ENCODE measurements around the gene OR51Q1.

The OR51Q1 gene, protein sequence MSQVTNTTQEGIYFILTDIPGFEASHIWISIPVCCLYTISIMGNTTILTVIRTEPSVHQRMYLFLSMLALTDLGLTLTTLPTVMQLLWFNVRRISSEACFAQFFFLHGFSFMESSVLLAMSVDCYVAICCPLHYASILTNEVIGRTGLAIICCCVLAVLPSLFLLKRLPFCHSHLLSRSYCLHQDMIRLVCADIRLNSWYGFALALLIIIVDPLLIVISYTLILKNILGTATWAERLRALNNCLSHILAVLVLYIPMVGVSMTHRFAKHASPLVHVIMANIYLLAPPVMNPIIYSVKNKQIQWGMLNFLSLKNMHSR

DNA sequence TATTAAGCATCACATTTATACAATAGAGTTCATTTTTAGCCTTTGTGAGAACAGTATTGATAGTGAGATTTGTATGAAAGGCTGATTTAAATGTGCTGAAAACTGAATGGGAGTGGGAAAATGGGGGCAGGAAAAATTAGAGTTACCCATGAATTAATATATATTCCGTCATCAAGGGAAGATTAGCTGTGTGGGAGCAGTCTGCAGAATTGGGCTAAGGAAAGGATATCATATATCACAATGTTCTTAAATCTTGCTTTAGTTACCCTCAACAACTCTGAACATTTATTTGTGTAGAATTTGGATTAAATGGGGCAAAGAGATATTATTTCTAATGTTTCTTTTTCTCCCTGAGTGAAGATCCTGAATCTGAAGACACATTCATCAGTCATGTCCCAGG lies at the start of gene OR51Q1:
OR51Q1 (plus strand) TSS at position 301 of the 400 bp plus-strand sequence; CDS start at position 391, 90 bp downstream.
- in situ Hi-C loops (cut with HindIII; ENCODE audit: low sequenced_read_pairs): no loop called here
- no peak for DNase-seq (ENCODE audit: low read depth, low spot score)
- TF ChIP-seq, protein P1, sequence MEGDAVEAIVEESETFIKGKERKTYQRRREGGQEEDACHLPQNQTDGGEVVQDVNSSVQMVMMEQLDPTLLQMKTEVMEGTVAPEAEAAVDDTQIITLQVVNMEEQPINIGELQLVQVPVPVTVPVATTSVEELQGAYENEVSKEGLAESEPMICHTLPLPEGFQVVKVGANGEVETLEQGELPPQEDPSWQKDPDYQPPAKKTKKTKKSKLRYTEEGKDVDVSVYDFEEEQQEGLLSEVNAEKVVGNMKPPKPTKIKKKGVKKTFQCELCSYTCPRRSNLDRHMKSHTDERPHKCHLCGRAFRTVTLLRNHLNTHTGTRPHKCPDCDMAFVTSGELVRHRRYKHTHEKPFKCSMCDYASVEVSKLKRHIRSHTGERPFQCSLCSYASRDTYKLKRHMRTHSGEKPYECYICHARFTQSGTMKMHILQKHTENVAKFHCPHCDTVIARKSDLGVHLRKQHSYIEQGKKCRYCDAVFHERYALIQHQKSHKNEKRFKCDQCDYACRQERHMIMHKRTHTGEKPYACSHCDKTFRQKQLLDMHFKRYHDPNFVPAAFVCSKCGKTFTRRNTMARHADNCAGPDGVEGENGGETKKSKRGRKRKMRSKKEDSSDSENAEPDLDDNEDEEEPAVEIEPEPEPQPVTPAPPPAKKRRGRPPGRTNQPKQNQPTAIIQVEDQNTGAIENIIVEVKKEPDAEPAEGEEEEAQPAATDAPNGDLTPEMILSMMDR (IDR thresholded peaks at IDR 0.05; ENCODE audit: low read depth, low read length): no peak
- no peak within 1 kb of the TSS for H3K4me3 ChIP-seq (ENCODE audit: low read depth, low read length)

DNA sequence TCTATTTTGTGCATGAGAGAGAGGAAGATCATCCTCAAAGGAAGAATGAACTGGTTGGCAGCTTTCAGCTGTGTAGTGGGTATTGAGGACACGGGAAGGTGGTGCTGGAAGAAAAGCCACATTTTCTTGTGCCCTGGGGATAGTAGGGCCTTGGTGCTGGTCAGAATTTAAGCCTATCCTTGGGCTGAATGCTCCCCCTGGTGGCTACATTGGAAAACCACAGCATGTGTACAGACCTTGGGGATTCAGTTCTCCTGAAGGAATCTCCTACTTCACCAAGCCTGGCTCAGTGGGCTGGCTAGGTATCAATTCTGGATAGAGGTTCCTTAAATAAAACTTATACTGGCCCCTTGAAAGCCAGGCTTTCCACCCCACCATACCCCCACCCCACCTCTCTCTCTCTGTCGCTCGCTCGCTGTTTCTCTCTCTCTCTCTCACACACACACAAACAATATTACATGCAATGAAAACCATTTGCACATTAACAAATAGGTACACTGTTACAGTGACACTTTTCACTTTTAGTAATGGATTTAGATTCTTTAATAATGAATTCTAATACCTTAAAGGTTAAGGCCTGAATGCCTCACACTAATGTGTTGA lies 41.1 kb upstream of the OR51Q1 start:
- TF ChIP-seq, protein P1 (IDR thresholded peaks at IDR 0.05; ENCODE audit: low read depth, low read length): peak; percentile 88
- peak; percentile 71 for DNase-seq (ENCODE audit: low read depth, low spot score)
- in situ Hi-C loops (cut with HindIII; ENCODE audit: low sequenced_read_pairs): no loop called here
- H3K4me3 ChIP-seq (ENCODE audit: low read depth, low read length): no peak overlapping the region

DNA sequence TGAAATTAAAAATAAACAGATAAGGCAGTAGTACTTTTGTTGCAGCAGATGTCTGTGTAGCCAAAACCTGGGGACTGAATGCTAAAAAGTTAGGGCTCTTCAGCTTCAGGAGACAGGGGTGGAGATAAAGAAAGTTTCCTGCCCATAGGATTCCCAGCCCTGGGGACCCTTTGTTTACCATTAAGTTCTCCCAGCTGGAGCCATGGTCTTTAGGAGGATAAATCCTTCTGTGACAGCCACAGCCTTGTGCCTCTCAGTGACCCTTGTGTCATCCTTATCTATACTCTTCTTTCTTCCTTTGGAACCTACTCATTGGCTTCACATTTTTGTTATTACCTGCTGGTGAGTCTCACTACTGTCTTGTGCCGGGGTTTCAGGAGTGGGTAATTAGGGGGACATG lies 38.3 kb upstream of the OR51Q1 start, which contains the start of gene OR51M1:
OR51M1 (plus strand) TSS at position 237 of the 400 bp plus-strand sequence. CDS start 5,587 bp downstream, outside the sequence.
- TF ChIP-seq, protein P1 (IDR thresholded peaks at IDR 0.05; ENCODE audit: low read depth, low read length): no peak
- H3K4me3 ChIP-seq (ENCODE audit: low read depth, low read length): no peak within 1 kb of the TSS
- no peak for DNase-seq (ENCODE audit: low read depth, low spot score)
- in situ Hi-C loops (cut with HindIII; ENCODE audit: low sequenced_read_pairs): no loop called here

DNA sequence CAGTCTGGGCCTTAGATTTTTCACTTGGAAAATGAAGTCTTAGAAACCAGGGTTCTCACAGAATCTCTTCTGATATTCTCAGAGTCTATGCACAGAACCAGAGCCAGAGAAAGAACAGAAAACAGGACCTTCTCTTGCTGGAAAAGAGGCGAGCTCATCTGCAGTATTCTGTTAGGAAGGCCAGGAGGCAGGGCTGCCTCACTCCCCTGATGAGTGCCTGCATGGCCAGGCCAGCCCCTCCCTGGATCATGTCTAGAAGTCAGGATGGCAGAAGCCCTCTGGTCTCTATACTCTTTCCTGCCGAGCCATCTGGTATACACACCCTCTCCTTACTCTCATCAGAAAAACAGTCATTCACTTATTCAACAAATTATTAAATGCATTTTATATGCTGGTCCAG lies 37.6 kb upstream of the OR51Q1 start:
- TF ChIP-seq, protein P1 (IDR thresholded peaks at IDR 0.05; ENCODE audit: low read depth, low read length): no peak
- DNase-seq (ENCODE audit: low read depth, low spot score): no peak
- H3K4me3 ChIP-seq (ENCODE audit: low read depth, low read length): no peak overlapping the region
- in situ Hi-C loops (cut with HindIII; ENCODE audit: low sequenced_read_pairs): no loop called here

DNA sequence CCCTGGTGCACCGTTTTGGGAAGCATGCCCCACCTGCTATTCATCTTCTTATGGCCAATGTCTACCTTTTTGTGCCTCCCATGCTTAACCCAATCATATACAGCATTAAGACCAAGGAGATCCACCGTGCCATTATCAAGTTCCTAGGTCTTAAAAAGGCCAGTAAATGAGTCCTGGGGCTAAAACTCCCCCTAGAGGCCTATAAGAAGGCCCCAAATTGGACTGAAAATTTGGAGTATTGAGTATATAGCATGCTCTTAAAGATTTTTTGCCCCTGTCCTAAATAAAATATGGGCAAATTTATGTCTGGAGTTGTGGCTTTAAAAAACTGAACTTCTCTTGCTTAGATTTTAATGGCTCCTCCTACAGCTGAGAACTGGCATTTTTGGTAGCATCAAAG lies 31.7 kb upstream of the OR51Q1 start:
- in situ Hi-C loops (cut with HindIII; ENCODE audit: low sequenced_read_pairs): no loop called here
- DNase-seq (ENCODE audit: low read depth, low spot score): no peak
- TF ChIP-seq, protein P1 (IDR thresholded peaks at IDR 0.05; ENCODE audit: low read depth, low read length): no peak
- no peak overlapping the region for H3K4me3 ChIP-seq (ENCODE audit: low read depth, low read length)

DNA sequence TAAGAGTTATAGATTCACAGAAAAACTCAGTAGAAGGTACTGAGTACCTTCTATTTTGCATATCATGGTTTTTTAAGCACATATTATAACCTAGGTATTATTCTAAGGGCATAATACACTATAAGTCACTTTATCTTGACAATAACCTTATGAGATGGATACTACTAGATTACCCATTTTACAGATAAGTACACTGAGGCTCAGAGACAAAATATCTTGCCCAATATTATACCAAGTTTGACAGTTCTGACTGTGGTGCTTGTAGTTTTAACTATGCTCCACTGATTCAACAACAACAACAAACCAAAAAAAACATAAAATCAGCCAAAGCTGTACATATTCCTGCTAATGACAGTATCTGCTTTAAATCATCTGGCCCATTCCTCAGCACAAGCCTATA lies 27.8 kb upstream of the OR51Q1 start:
- in situ Hi-C loops (cut with HindIII; ENCODE audit: low sequenced_read_pairs): no loop called here
- no peak overlapping the region for H3K4me3 ChIP-seq (ENCODE audit: low read depth, low read length)
- no peak for DNase-seq (ENCODE audit: low read depth, low spot score)
- TF ChIP-seq, protein P1 (IDR thresholded peaks at IDR 0.05; ENCODE audit: low read depth, low read length): no peak

All from astrocyte of the spinal cord (primary cell).